Measurements from ENCODE around the gene CCN6.

The CCN6 gene

GRCh38 chr6:112054001-112054400, at the start of gene CCN6:
Gene CCN6 (plus strand): TSS chr6:112054104. CDS start chr6:112054358, 254 bp downstream.
- DNase-seq, result no peak

GRCh38 chr6:112004201-112005012, 49.5 kb upstream of the CCN6 start:
- DNase-seq, result no peak

GRCh38 chr6:112005013-112005371, 48.9 kb upstream of the CCN6 start:
- DNase-seq, result no peak

- DNase-seq, result no peak
Observed at GRCh38 chr6:112007254-112007653, 46.6 kb upstream of the CCN6 start.

GRCh38 chr6:112007805-112008204, 46.1 kb upstream of the CCN6 start:
- DNase-seq, result no peak

- DNase-seq, result no peak
Observed at GRCh38 chr6:112008482-112008881, 45.4 kb upstream of the CCN6 start.

GRCh38 chr6:112010328-112010727, 43.6 kb upstream of the CCN6 start:
- no peak for DNase-seq

- DNase-seq, result no peak
Observed at GRCh38 chr6:112013051-112013450, 40.9 kb upstream of the CCN6 start.

GRCh38 chr6:112014483-112014882, 39.4 kb upstream of the CCN6 start:
- DNase-seq, result no peak

GRCh38 chr6:112015725-112016124, 38.2 kb upstream of the CCN6 start:
- DNase-seq, result no peak

- DNase-seq, result no peak
Observed at GRCh38 chr6:112016320-112016719, 37.6 kb upstream of the CCN6 start.

- DNase-seq, result no peak
Observed at GRCh38 chr6:112017169-112017568, 36.7 kb upstream of the CCN6 start.

- DNase-seq, result no peak
Observed at GRCh38 chr6:112017760-112018537, 36.0 kb upstream of the CCN6 start.

GRCh38 chr6:112018619-112019416, 35.1 kb upstream of the CCN6 start:
- no peak for DNase-seq

- DNase-seq, result no peak
Observed at GRCh38 chr6:112019589-112019988, 34.3 kb upstream of the CCN6 start.

GRCh38 chr6:112021691-112022310, 32.1 kb upstream of the CCN6 start:
- no peak for DNase-seq

GRCh38 chr6:112022749-112023148, 31.2 kb upstream of the CCN6 start:
- DNase-seq, result no peak

- DNase-seq, result no peak
Observed at GRCh38 chr6:112024464-112024863, 29.4 kb upstream of the CCN6 start.

- no peak for DNase-seq
Observed at GRCh38 chr6:112026933-112027332, 27.0 kb upstream of the CCN6 start.

GRCh38 chr6:112027942-112028674, 25.8 kb upstream of the CCN6 start:
- DNase-seq, result no peak

GRCh38 chr6:112029045-112029822, 24.7 kb upstream of the CCN6 start:
- peak; percentile 15 for DNase-seq

Data from DMS153 (cell line).